Activated naive CD8-positive, alpha-beta T cell treated with anti-CD3 and anti-CD28 coated beads, Interleukin-2, amount 50 U/mL, for 24 hours (primary cell): Measurements from ENCODE around the gene ITGA11.

Source experiments
- ATAC-seq: fragments of 150-1000 bp; cut with Tn5 transposase; one replicate; pipeline ENCODE4 v1.10.0; 2021
- DNase-seq: peaks from one replicate; pipeline ENCODE4 v3.0.0; 2021
- H3K27ac Mint-ChIP-seq: one replicate; pipeline ENCODE4 v1.8.0; 2021; ENCODE audit warnings: mild to moderate bottlenecking, mixed read lengths
- H3K27me3 Mint-ChIP-seq: one replicate; pipeline ENCODE4 v1.8.0; 2021; ENCODE audit warnings: mixed read lengths
- H3K36me3 Mint-ChIP-seq: one replicate; pipeline ENCODE4 v1.8.0; 2021; ENCODE audit warnings: low read depth, mixed read lengths
- H3K4me1 Mint-ChIP-seq: one replicate; pipeline ENCODE4 v1.8.0; 2021; ENCODE audit warnings: mixed read lengths
- H3K4me3 Mint-ChIP-seq: one replicate; pipeline ENCODE4 v1.8.0; 2021; ENCODE audit warnings: mild to moderate bottlenecking, moderate library complexity, mixed read lengths
- H3K9me3 Mint-ChIP-seq: one replicate; pipeline ENCODE4 v1.8.0; 2021; ENCODE audit warnings: mixed read lengths

ITGA11 gene

GRCh38 chr15:68414206-68414555 lies 17.8 kb downstream of the ITGA11 start:
- no peaks in the 10 kb centered on the region for H3K4me1 Mint-ChIP-seq
- H3K27ac Mint-ChIP-seq = no peak overlapping the region
- DNase-seq (no peak), ATAC-seq (no peak)
- H3K27me3 Mint-ChIP-seq = no peaks in the 10 kb centered on the region
- H3K36me3 Mint-ChIP-seq = no peaks in the 10 kb centered on the region
- H3K4me3 Mint-ChIP-seq = no peak overlapping the region
- no peaks in the 10 kb centered on the region for H3K9me3 Mint-ChIP-seq

DNA sequence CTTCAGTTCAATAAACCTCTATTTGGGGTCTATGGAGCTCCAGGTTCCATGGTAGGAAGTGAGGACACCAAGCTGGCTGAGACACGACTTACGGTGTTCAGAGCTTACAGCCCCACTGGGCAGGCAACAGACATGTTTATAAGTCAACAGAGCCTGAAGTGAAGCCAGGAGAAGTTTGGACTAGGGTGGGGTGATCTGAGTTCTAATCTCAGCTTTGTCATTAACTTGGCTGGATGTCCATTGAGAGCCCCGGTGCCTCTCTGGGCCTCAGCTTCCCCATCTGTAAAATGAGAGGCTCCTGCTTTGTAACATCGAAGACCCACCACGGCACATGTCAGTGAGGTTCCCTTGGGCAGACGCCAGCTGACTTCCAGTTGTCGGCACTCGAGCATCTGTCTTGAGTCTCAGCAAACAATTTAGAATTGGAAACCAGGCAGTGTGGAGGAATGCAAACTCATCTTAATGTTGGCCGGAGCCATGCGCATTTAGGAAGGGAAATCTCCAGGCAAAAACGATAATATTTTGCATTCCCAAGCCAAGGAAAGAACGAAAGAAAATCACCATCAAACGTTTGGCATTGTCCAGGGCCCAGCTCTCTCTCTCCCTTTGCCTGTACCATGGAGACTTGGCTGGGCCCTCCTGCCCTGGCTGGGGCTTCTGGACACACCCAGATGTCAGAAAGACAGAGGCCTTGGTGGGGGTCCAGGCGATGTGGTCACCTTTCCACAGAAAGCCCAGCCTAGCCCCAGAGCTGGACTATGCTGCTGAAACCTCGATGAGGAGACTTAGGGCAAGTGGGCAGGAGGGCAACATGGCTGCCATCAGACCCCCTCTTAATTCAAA lies 18.4 kb downstream of the ITGA11 start:
- H3K4me1 Mint-ChIP-seq = no peaks in the 10 kb centered on the region
- H3K4me3 Mint-ChIP-seq = no peak overlapping the region
- no peaks in the 10 kb centered on the region for H3K36me3 Mint-ChIP-seq
- DNase-seq = no peak
- no peak for ATAC-seq
- H3K27me3 Mint-ChIP-seq = no peaks in the 10 kb centered on the region
- no peak overlapping the region for H3K27ac Mint-ChIP-seq
- no peaks in the 10 kb centered on the region for H3K9me3 Mint-ChIP-seq

DNA sequence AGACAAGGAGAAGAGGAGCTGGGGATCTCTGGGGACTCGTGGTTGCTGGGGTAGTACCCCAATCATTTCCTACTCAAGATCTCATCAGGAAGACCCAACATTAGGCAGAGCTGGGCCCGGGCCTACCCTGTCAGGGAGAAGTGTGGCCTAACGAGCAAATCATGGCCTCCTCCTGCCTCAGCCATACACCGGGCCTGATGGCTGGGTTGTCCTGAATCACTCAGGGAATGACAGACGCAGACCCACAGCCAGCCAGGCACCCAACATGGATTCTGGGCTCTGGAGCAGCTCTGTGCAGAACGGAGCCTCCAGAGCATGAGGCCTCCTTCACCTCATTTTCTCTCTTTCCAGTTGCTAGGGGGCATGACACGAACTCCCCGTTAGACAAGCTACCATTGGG lies 19.7 kb downstream of the ITGA11 start:
- Mint-ChIP-seq H3K36me3 (no peaks in the 10 kb centered on the region), H3K4me3 (no peak overlapping the region)

GRCh38 chr15:68411735-68412134 lies 20.2 kb downstream of the ITGA11 start:
- no peak overlapping the region for H3K4me3 Mint-ChIP-seq

More for the DNA sequence above, 19.7 kb downstream of the ITGA11 start:
- ATAC-seq = no peak
- H3K4me1 Mint-ChIP-seq = no peaks in the 10 kb centered on the region
- H3K27ac Mint-ChIP-seq = no peak overlapping the region
- H3K27me3 Mint-ChIP-seq = peaks cover 3% of the 10 kb centered on the region
- DNase-seq = no peak
- no peaks in the 10 kb centered on the region for H3K9me3 Mint-ChIP-seq

GRCh38 chr15:68411343-68411675 lies 20.7 kb downstream of the ITGA11 start:
- H3K27ac Mint-ChIP-seq = no peak overlapping the region
- peaks cover 3% of the 10 kb centered on the region for H3K27me3 Mint-ChIP-seq
- H3K9me3 Mint-ChIP-seq = no peaks in the 10 kb centered on the region
- H3K4me1 Mint-ChIP-seq = no peaks in the 10 kb centered on the region
- ATAC-seq = no peak
- H3K4me3 Mint-ChIP-seq = no peak overlapping the region
- H3K36me3 Mint-ChIP-seq = no peaks in the 10 kb centered on the region
- DNase-seq = no peak

More at GRCh38 chr15:68411735-68412134, 20.2 kb downstream of the ITGA11 start:
- H3K36me3 Mint-ChIP-seq = no peaks in the 10 kb centered on the region
- DNase-seq (no peak), ATAC-seq (no peak)
- no peak overlapping the region for H3K27ac Mint-ChIP-seq
- H3K9me3 Mint-ChIP-seq = no peaks in the 10 kb centered on the region
- H3K27me3 Mint-ChIP-seq = peaks cover 3% of the 10 kb centered on the region
- H3K4me1 Mint-ChIP-seq = no peaks in the 10 kb centered on the region

DNA sequence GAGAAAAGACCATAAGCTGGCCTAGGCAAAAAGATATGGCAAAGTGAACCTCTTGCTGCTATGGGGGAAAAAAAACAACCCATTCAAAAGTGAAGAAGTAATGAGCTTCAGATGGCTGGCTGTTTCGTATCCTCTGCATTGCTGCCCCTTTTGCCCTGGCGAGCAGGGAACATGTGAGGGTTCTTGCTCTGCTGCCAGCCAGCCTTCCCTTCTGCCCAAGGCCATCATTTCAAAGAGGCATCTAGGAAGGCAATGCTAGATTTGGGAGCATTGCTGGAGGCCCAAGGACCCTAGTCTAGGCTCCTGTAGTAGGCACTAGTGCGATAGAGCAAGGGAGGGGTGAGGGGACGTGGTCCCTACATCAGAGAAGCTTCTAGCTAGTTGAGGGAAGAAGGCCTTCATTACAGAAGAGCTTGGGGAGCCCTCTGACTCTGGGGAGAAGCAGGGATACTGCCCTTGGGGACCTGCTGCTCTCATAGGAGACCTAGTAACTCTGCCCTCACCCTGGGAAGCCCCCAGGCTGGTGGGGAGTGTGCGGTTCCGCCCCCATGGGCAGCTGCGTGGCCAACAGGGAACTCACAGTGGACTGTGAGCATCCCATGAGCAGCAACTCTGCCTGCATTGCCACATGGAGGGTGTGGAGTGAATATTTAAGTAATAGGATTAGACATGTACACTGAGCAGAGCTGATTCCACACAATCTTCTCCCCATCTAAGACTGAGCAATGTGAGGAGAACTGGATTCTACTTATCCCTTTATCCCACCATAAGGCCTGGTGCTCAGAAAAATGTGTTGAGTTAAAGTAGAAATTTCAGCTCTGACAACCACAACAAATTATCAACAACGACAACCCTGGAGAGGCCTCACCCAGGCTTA lies 21.3 kb downstream of the ITGA11 start:
- H3K36me3 Mint-ChIP-seq = no peaks in the 10 kb centered on the region
- no peak for ATAC-seq
- H3K27me3 Mint-ChIP-seq = peaks cover 3% of the 10 kb centered on the region
- no peak for DNase-seq
- H3K4me1 Mint-ChIP-seq = no peaks in the 10 kb centered on the region
- H3K27ac Mint-ChIP-seq = no peak overlapping the region
- no peak overlapping the region for H3K4me3 Mint-ChIP-seq
- H3K9me3 Mint-ChIP-seq = no peaks in the 10 kb centered on the region

- H3K27me3 Mint-ChIP-seq = peaks cover 3% of the 10 kb centered on the region
Observed at GRCh38 chr15:68409736-68410370, 22.1 kb downstream of the ITGA11 start.

GRCh38 chr15:68408971-68409370 lies 23.0 kb downstream of the ITGA11 start:
- H3K9me3 Mint-ChIP-seq = no peaks in the 10 kb centered on the region
- H3K36me3 Mint-ChIP-seq = no peaks in the 10 kb centered on the region
- DNase-seq (no peak), ATAC-seq (no peak)
- H3K27me3 Mint-ChIP-seq = peaks cover 3% of the 10 kb centered on the region
- H3K4me3 Mint-ChIP-seq = no peak overlapping the region
- no peaks in the 10 kb centered on the region for H3K4me1 Mint-ChIP-seq
- no peak overlapping the region for H3K27ac Mint-ChIP-seq

More at GRCh38 chr15:68409736-68410370, 22.1 kb downstream of the ITGA11 start:
- Mint-ChIP-seq H3K9me3 (no peaks in the 10 kb centered on the region), H3K4me1 (no peaks in the 10 kb centered on the region), H3K36me3 (no peaks in the 10 kb centered on the region), H3K27ac (no peak overlapping the region), H3K4me3 (no peak overlapping the region)
- ATAC-seq = no peak
- no peak for DNase-seq

DNA sequence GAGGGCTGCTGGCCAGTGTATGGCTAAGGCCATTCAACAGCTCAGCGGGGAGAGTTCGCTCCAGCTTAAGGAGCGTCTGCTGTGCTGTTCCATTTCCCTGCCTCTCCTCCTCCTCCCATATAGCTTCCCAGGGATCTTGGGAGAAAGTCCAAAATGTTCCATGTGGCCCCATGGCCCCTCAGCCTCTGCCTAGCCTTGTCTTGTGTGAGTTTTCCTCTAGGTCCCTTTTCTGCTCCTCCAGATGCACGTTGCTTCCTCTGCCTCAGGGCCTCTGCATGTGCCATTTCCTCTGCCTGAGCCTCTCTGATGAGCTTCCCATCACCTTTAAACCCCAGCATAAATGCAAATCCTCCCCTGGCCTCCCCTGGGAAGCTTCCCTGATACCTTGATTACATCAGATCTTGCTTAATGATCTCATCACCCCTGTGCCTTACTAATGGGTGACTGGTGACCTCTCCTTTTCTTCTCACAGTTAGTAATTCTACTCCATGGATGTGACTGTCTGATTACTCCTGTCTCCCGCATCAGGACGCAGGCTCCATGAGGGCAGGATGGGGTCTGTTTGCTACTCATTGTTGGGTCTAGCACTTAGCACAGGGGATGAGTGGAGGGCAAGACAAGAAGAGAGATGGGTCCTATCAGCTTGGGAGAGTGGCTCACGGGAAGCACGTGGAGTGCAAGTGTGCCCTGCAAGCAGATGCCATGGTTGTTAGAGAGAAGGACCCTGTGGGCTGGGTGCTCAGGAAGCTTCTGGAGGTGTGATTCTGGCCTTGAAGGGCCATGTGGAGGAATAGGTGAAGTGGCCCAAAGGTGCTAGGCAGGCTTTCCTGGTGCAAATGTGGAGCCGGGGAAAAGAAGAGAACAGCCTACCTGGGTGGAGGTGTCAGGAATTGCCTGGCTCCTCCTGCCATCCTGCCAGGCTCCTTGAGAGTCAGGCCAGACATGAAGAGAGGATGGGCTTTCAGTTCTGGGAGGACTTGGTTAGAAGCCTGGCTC lies 23.8 kb downstream of the ITGA11 start:
- Mint-ChIP-seq H3K4me1 (no peaks in the 10 kb centered on the region), H3K4me3 (no peak overlapping the region), H3K27me3 (peaks cover 3% of the 10 kb centered on the region), H3K36me3 (no peaks in the 10 kb centered on the region), H3K27ac (no peak overlapping the region), H3K9me3 (no peaks in the 10 kb centered on the region)
- DNase-seq (no peak), ATAC-seq (no peak)

GRCh38 chr15:68407141-68407885 lies 24.6 kb downstream of the ITGA11 start:
- Mint-ChIP-seq H3K4me3 (no peak overlapping the region), H3K27me3 (peaks cover 3% of the 10 kb centered on the region), H3K27ac (no peak overlapping the region), H3K4me1 (no peaks in the 10 kb centered on the region), H3K9me3 (no peaks in the 10 kb centered on the region), H3K36me3 (no peaks in the 10 kb centered on the region)
- no peak for DNase-seq
- ATAC-seq = no peak

DNA sequence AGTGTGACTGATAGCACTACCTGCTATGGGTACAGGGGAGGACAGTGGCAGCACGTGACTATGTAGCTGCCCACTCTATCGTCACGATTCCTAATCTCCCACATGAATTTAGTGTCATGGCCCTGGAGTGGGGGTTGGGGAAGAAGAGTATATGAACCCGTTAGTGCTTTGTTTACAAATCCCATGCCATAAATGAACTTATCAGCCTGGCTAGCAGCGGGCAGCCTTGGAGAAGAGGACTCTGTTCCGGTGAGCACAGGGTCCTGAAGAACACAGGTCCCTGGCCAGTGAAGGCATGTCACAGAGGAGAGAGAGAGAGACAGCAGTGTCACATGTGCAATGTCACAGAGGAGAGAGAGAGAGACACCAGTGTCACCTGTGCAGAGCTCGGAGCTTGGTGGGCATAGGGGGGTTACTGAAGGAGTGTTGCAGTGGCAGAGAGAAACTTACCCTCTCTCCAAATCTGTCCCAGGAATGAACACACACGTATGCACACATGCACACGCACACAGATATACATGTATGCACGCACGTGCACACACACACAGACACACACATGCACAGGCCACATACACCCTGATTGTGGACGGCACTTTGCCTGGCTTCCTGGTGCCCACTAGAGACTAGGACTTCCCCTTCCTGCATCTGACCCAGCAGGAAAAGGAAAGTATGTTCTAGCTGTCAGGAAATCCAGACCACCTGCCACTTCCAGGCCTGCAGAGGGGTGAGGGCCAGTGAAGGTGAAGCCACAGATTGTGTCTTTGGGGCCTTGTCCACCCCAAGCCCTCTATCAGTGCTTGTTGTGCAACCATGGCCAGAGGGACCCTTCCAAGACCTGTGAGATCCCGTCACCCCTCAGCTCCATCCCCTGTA lies 26.3 kb downstream of the ITGA11 start:
- ATAC-seq (no peak), DNase-seq (no peak)
- Mint-ChIP-seq H3K36me3 (no peaks in the 10 kb centered on the region), H3K27ac (no peak overlapping the region), H3K4me3 (no peak overlapping the region), H3K4me1 (no peaks in the 10 kb centered on the region), H3K9me3 (no peaks in the 10 kb centered on the region), H3K27me3 (peaks cover 3% of the 10 kb centered on the region)

GRCh38 chr15:68404056-68404798 lies 27.7 kb downstream of the ITGA11 start:
- no peak overlapping the region for H3K4me3 Mint-ChIP-seq
- peaks cover 3% of the 10 kb centered on the region for H3K27me3 Mint-ChIP-seq
- no peaks in the 10 kb centered on the region for H3K36me3 Mint-ChIP-seq
- DNase-seq (no peak), ATAC-seq (no peak)
- H3K27ac Mint-ChIP-seq = no peak overlapping the region
- H3K9me3 Mint-ChIP-seq = peaks cover 4% of the 10 kb centered on the region
- no peaks in the 10 kb centered on the region for H3K4me1 Mint-ChIP-seq
